Measurements from ENCODE around the gene NOG.
A peak's percentile ranks its signal among the peaks of the same experiment; 100 is the strongest.

The NOG gene

GRCh38 chr17:56593646-56594319, at the start of gene NOG:
Gene NOG, plus strand, starts transcription at chr17:56593699. Its CDS starts 525 bp downstream, at chr17:56594224.
- no peak for DNase-seq (ENCODE audit: low read depth in 2 of 2)

GRCh38 chr17:56545106-56545505, 48.4 kb upstream of the NOG start:
- no peak for DNase-seq (ENCODE audit: low read depth in 2 of 2)

- DNase-seq (ENCODE audit: low read depth in 2 of 2): no peak
These were observed 47.6 kb upstream of the NOG start for GRCh38 chr17:56545930-56546329.

- no peak for DNase-seq (ENCODE audit: low read depth in 2 of 2)
These were observed 44.8 kb upstream of the NOG start for GRCh38 chr17:56548661-56549060.

- no peak for DNase-seq (ENCODE audit: low read depth in 2 of 2)
These were observed 44.0 kb upstream of the NOG start for GRCh38 chr17:56549501-56549900.

- no peak for DNase-seq (ENCODE audit: low read depth in 2 of 2)
These were observed 35.8 kb upstream of the NOG start for GRCh38 chr17:56557682-56558081.

GRCh38 chr17:56558088-56558487, 35.4 kb upstream of the NOG start:
- DNase-seq (ENCODE audit: low read depth in 2 of 2): no peak

GRCh38 chr17:56570199-56570598, 23.3 kb upstream of the NOG start:
- no peak for DNase-seq (ENCODE audit: low read depth in 2 of 2)

GRCh38 chr17:56571456-56571855, 22.0 kb upstream of the NOG start:
- DNase-seq (ENCODE audit: low read depth in 2 of 2): no peak

- DNase-seq (ENCODE audit: low read depth in 2 of 2): no peak
These were observed 16.2 kb upstream of the NOG start for GRCh38 chr17:56577190-56577842.

GRCh38 chr17:56577843-56578204, 15.7 kb upstream of the NOG start:
- DNase-seq (ENCODE audit: low read depth in 2 of 2): no peak

- no peak for DNase-seq (ENCODE audit: low read depth in 2 of 2)
These were observed 11.6 kb upstream of the NOG start for GRCh38 chr17:56581635-56582627.

GRCh38 chr17:56583772-56584171, 9.7 kb upstream of the NOG start:
- DNase-seq (ENCODE audit: low read depth in 2 of 2): no peak

- DNase-seq (ENCODE audit: low read depth in 2 of 2): no peak
These were observed 6.2 kb upstream of the NOG start for GRCh38 chr17:56587298-56587697.

GRCh38 chr17:56592487-56593085, 913 bp upstream of the NOG start:
- DNase-seq (ENCODE audit: low read depth in 2 of 2): peak in 1 of 2 donors; percentile 63

- DNase-seq (ENCODE audit: low read depth in 2 of 2): no peak
These were observed 333 bp upstream of the NOG start for GRCh38 chr17:56593086-56593645.

GRCh38 chr17:56594320-56595107, 1.0 kb downstream of the NOG start:
- no peak for DNase-seq (ENCODE audit: low read depth in 2 of 2)

- no peak for DNase-seq (ENCODE audit: low read depth in 2 of 2)
These were observed 1.6 kb downstream of the NOG start for GRCh38 chr17:56595108-56595418.

GRCh38 chr17:56595831-56596690, 2.6 kb downstream of the NOG start:
- DNase-seq (ENCODE audit: low read depth in 2 of 2): no peak
